GM18505 (cell line): ENCODE measurements around the gene TMEM221.

Experiments
- ATAC-seq: cut with Tn5 transposase; IDR thresholded peaks from one replicate; pipeline ENCODE4 v1.9.1; 2021; ENCODE audit not compliant: unreplicated experiment
- POLR2A ChIP-seq: IDR thresholded peaks from 4 replicates; pipeline ENCODE4 v1.6.1; 2011; ENCODE audit warnings: borderline replicate concordance; ENCODE audit not compliant: insufficient read depth, insufficient read length; ENCODE audit errors: extremely low read depth

TMEM221 gene

GRCh38 chr19:17398902-17399527 lies 49.5 kb downstream of the TMEM221 start:
- no peak for ATAC-seq
- no peak for TF ChIP-seq POLR2A

DNA sequence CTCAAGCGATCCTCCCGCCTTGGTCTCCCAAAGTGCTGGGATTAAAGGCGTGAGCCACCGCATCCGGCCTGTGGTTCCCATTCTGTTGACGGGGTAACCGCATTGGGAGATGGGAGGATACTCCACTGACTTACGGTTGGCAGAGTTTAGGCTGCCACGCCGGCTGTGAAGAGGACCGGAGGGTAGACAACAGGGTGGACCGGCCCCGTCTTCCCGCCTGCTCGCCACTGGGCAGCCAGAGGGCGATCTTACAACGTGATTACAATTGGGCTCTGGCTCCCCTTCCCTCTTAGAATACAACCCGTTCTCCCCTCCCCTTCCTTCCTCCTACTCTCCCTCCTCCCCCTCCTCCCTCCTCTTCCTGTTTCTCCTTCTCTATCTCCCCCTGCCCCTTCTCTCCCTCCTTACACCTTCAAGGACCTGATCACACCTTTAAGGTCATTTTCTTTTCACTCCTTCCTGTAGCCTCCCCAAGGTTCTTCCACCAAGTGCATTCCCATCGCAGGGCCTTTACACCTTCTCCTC lies 53.5 kb downstream of the TMEM221 start:
- peak; percentile 46 for TF ChIP-seq POLR2A
- no peak for ATAC-seq

DNA sequence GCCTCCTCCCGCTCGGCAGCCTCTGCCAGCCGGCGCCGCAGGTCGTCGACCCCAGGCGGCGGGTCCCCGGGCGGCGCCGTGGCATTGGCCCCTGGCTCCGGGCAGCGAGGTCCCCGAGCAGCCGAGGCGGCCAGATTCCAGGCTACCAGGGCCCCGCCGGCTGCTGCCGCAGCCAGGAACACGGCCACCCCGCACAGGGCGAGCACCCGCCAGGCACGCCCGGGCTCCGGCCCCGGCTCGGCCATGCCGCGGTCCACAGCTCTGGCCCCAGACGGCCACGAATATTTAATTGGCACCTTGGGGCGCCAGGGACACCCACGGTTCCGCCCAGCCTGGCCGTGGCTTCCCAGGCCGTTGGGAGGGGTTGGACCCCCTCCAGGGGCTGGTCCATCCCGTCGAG lies 54.6 kb downstream of the TMEM221 start, which contains the start of gene CCDC194:
Gene CCDC194 (minus strand): TSS at position 283 of the 400 bp plus-strand sequence. CDS start 38 bp downstream, at position 245.
- no peak for TF ChIP-seq POLR2A
- no peak for ATAC-seq

- TF ChIP-seq POLR2A, result no peak
- ATAC-seq, result no peak
Measured at GRCh38 chr19:17393002-17393401, 55.5 kb downstream of the TMEM221 start.

DNA sequence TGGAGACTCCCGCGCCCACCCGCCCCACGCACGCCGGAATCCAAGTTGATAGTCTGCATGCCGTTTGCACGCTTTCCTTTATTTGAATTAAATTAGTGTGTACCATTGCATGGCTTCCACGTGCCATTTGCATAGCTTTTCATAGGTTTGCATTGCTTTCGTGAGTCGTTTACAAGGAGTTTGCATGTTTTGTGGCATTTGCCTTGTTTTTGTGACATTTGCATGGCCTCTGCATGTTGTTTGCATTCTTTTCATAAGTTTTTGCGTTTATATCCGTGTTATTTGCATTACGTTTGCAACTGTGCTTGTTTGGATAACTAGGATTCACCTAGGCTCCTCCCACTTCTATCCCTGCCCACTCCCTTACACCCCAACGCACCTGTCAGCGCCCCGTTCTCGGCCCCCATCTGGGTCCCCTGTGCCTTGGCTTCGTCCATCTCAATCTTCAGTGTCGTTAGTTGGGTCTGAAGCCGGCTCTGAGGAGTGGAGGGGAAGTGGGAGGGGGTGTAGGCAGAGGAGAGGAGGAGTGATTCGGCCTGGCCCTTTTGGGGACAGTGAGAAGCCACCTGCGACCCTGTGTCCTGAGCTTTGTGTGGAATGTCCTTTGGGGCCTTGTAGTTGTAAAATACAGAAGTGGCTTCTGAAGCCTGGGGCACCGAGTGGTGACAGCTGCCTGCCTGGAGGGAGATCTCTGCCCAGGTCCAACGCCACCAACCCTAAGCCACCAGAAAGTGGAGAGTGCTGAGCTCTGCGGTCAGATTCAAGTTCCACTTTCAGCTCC lies 56.9 kb downstream of the TMEM221 start:
- no peak for TF ChIP-seq POLR2A
- ATAC-seq, result no peak

DNA sequence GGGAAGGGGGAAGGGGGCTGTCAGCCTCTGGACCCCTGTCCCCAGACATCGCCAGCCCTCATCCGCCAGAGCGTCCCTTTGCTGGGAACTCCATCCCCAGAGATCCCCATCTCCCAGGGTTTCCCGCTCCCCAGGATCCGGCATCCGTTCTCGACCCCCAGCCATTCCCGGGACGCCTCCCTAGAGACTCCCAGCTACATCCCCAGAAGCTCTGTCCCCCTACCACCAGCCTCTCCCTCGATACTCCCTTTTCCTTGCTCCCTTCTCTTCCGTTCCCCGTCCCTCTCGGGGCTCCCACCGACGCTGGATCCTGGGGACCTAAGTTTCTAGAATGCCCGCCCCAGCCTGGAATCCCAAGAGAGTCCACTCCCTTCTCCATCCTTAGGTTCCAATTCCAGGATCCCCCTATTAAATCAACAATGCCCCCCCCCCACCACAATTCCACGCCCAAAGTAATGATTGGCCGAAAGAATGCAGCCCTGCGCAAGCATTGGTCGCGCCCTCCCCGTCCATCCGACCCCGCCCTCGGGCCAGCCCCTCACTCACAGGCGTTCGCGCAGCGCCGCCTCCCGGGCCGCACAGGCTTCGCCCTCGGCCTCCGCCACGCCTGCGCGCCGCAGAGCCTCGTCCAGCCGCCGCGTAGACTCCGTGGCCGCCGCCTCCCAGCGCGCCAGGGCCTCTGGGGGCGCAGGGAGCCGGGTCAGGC lies 57.6 kb downstream of the TMEM221 start:
- no peak for TF ChIP-seq POLR2A
- ATAC-seq, result peak; percentile 85

DNA sequence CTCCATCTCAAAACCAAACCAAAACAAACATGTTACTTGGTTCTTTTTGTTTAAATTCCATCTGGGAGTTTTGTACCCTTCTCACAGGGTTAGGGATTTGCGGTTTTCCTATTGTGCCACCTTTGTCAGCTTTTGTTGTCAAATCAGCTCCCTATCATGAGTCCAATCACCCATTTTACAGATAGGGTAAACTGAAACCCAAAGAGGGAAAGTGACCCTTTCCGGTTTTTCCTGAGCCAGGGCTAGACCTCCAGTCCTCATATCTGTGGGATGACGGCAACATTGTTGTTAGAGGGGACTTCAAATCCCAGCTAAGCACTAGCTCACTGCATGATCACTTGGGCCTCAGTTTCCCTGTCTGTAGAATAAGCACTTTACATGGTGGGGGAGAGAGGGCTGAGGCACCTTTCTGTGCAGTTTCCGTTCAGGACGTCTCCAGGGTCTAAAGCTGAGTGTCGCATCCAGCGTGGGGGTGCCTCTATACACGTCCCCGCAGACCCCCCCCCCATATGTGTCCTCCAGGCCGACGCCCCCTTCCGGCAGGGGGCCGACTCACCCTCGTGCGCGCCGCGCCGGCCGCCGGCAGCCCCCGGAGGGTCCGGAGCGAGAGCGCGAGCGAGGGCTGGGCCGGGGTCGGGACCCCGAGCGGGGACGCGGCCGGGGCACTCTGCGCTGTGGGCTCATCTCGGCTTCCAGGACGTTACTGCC lies 58.4 kb downstream of the TMEM221 start:
- ATAC-seq, result no peak

GRCh38 chr19:17389288-17389687 lies 59.2 kb downstream of the TMEM221 start:
- no peak for TF ChIP-seq POLR2A
- no peak for ATAC-seq

More for the DNA sequence above, 58.4 kb downstream of the TMEM221 start:
- TF ChIP-seq POLR2A, result no peak

DNA sequence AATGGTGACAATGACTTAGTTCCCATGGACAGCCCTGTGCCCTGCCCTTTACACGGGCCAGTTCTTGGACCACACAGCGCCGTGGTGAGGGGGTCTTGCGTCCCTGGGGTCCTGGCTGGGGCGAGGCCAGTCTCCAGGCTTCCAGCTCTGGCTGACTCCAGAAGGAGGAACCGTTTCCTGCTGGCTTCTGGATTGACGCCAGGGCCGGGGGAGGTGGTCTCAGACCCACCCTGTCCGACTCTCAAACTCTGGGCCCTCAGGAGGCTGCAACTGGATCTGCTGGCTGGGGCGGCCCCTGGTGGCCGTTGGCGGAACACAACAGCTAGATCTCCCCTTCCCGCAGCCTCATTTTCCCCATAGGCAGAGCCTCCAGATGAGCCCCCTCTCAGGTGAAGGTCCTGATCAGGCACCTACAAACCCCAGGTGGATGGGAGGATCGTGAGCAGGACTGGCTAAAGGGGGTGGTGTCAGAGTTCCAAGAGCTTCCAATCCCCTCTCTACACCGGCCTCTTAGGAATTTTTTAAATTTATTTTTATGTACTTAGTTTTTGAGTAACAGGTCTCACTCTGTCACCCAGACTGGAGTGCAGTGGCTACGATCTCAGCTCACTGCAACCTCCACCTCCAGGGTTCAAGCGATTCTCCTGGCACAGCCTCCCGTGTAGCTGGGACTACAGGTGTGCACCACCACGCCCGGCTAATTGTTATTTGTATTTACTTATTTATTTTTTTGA lies 62.4 kb downstream of the TMEM221 start:
- ATAC-seq, result no peak
- TF ChIP-seq POLR2A, result no peak
